Middle frontal gyrus (tissue), 1 donor: ENCODE measurements around the gene IL1RN.

Experiments used
- DNase-seq: peaks from one replicate; pipeline ENCODE4 v3.0.0-alpha.2; 2015; ENCODE audit warnings: low spot score; ENCODE audit errors: extremely low spot score

The IL1RN gene

DNA sequence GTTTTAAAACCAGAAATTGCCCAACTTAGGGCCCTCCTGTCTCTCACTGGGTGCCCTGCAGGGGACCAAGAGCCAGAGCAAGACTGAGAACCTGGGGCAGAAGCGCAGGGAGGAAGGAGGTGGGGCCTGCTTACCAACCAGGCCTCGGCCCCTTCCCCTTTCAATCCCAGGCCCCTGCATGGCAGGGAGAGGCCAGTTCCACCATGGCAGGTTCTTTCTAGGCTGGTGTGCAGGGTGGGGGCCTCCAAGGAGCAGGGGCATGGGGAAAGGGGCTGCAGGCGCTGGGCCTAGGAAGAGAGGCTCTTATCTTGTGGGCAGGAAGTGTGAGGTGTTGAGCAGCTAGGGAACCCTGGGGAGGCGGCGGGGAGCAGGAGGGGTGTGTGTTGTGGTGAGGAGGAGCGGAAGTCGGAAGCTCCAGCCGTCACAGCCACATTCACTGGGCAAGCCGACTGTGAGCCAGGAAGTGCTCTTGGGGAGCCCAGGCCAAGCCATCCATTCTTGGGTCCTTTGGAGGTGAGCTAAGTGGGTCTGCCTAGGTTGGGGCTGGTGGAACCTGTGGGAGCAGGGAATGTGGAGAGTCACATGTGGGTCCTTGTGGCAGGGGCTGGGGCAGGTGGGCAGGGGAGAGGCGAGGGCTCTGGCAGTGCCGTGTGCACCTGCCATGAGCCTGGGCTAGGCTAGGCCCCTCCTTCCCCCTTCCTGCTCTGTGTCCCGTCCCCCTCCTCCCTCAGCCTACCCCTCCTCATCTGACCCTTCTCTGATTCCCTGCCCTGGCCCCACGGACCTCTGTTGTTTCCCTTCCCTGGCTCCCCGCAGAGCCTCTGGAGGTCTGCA lies 46.4 kb downstream of the IL1RN start, which contains the start of gene PSD4:
PSD4 (plus strand) TSS at position 430 of the 834 bp plus-strand sequence. CDS start 8,486 bp downstream, outside the sequence.
- no peak for DNase-seq

DNA sequence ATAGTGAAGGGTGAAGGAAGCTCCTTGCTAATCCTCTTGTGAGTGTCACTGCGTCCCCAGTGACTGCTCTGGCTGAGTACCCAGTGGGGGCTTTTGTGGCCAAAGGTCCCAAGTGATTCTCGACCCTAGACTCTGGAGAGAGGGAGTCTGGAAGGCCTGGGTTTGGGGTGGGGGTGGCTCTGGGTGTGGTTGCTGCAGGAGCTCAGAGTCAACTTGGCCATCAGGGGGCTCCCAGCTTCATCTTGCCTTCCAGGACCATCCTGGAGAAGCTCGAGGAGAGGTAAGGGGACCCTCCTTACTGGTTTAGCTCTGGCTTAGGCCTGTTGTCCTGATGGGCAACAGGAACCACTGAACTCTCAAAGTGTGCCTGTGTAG lies 47.0 kb downstream of the IL1RN start:
- DNase-seq = no peak

GRCh38 chr2:113175042-113175628 lies 47.7 kb downstream of the IL1RN start:
- no peak for DNase-seq

GRCh38 chr2:113175736-113176695 lies 48.6 kb downstream of the IL1RN start:
- DNase-seq = no peak

- no peak for DNase-seq
These were observed 49.4 kb downstream of the IL1RN start for GRCh38 chr2:113176696-113177355.

GRCh38 chr2:113178069-113178746 lies 50.8 kb downstream of the IL1RN start:
- DNase-seq = no peak

- no peak for DNase-seq
These were observed 51.5 kb downstream of the IL1RN start for GRCh38 chr2:113178891-113179290.

DNA sequence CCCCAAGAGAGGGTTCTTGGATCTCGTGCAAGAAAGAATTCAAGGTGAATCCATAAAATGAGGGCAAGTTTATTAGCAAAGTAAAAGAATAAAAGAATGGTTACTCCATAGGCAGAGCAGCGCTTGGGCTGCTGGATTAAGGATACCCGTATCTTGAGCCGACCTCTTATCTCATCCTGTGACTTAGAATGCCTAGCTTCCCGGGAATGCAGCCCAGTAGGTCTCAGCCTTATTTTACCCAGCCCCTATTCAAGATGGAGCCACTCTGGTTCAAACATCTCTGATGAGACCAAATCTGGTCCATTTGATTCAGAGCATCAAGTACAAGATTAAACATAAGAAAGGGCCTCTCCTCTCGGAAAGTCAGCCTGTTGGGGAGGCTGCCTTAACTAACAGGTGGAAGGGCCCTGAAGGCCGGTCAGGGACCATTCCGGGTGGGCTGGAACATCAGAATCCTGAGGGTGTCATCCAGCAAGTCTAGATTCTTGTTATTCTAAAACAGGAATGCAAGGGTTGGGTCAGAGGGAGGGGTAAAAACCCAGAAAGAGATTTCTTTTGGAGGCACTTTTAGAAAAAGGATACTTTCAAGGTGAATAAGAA lies 52.1 kb downstream of the IL1RN start:
- no peak for DNase-seq

- no peak for DNase-seq
These were observed 52.9 kb downstream of the IL1RN start for GRCh38 chr2:113180131-113180946.

GRCh38 chr2:113181258-113182051 lies 54.1 kb downstream of the IL1RN start:
- DNase-seq = no peak

DNA sequence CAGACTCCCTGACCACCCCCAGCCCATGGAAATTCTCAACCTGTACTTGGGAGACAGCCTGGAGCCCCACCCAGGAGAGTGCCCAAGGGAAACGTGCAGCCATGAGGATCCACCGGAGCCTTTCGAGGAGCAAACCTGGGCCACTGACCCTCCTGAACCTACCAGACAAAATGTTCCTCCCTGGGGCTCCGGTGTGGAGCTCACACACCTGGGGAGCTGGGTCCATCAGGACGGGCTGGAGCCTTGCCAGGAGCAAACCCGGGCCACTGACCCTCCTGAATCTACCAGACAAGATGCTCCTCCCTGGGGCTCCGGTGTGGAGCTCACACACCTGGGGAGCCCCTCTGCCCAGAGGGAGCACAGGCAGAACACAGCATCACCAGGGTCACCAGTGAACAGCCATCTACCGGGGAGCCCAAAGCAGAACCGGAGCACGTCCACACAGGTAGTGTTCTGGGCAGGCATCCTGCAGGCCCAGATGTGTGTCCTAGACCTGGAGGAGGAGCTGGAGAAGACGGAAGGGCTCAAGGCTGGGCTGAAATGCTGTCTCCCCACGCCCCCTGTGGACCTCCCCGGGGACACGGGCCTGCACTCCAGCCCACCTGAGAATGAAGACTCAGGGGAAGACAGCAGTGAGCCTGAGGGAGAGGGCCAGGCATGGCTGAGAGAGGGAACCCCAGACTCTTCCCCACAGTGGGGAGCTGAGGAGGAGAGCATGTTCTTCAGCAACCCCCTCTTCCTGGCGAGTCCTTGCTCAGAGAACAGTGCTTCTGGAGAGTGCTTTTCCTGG lies 55.3 kb downstream of the IL1RN start:
- DNase-seq = no peak

GRCh38 chr2:113183264-113183663 lies 55.9 kb downstream of the IL1RN start:
- DNase-seq = no peak
